Natural killer cell (primary cell): ENCODE results near the gene FBXL7. TPM values are rescaled to one million over a fixed set of nuclear protein-coding genes. Genes with fewer than 3 reads are reported as not detected.

Experiments
- ATAC-seq, 3 donors: fragments of 150-1000 bp in 2 of 3; fragments of 200-7000 bp in 1 of 3; cut with Tn5 transposase; 1 replicate in 1 of 3; 2 replicates in 2 of 3; pipeline ENCODE4 v1.10.0; 2021; ENCODE audit warnings: mild to moderate bottlenecking in 2 of 3, moderate library complexity in 2 of 3
- DNase-seq, 2 donors: peaks; one replicate each; pipeline versions ENCODE4 v3.0.0 to v3.0.0-alpha.2; 2013 to 2021; ENCODE audit warnings: mixed read lengths in 1 of 2
- H3K27ac ChIP-seq: one replicate; pipeline ENCODE4 v1.5.1; 2013; ENCODE audit warnings: mild to moderate bottlenecking, low read length
- H3K27me3 ChIP-seq: one replicate; pipeline ENCODE4 v1.6.1; 2013; ENCODE audit warnings: low read length; ENCODE audit not compliant: control insufficient read depth, insufficient read depth
- H3K36me3 ChIP-seq: one replicate; pipeline ENCODE4 v1.6.1; 2013; ENCODE audit warnings: low read length; ENCODE audit not compliant: control insufficient read depth, insufficient read depth
- H3K4me1 ChIP-seq: one replicate; pipeline ENCODE4 v1.6.1; 2013; ENCODE audit warnings: low read length; ENCODE audit not compliant: control insufficient read depth, insufficient read depth
- H3K4me3 ChIP-seq: one replicate; pipeline ENCODE4 v1.5.1; 2013; ENCODE audit warnings: low read length
- H3K9me3 ChIP-seq: one replicate; pipeline ENCODE4 v1.6.1; 2013; ENCODE audit warnings: low read length; ENCODE audit not compliant: control insufficient read depth, insufficient read depth
- H3K27ac Mint-ChIP-seq, 2 donors: one replicate each; pipeline ENCODE4 v1.8.0; 2022; ENCODE audit warnings: mild to moderate bottlenecking in 2 of 2, mixed read lengths in 2 of 2, moderate library complexity in 1 of 2
- H3K27me3 Mint-ChIP-seq, 2 donors: one replicate each; pipeline ENCODE4 v1.8.0; 2022; ENCODE audit warnings: low read depth in 2 of 2, mixed read lengths in 2 of 2
- H3K36me3 Mint-ChIP-seq: one replicate; pipeline ENCODE4 v1.8.0; 2022; ENCODE audit warnings: mixed read lengths
- H3K4me1 Mint-ChIP-seq, 2 donors: one replicate each; pipeline ENCODE4 v1.8.0; 2022; ENCODE audit warnings: mixed read lengths in 2 of 2
- H3K4me3 Mint-ChIP-seq: one replicate; pipeline ENCODE4 v1.8.0; 2022; ENCODE audit warnings: mild to moderate bottlenecking, moderate library complexity, mixed read lengths
- H3K9me3 Mint-ChIP-seq, 2 donors: one replicate each; pipeline ENCODE4 v1.8.0; 2022; ENCODE audit warnings: mixed read lengths in 2 of 2
- CTCF ChIP-seq: fragments of 200-600 bp; IDR thresholded peaks from one replicate; pipeline ENCODE4 v1.8.0; 2022; ENCODE audit warnings: antibody characterized with exemption
- WGBS: methylation state at CpG from one replicate; pipeline ENCODE4 v1.1.7; 2013; ENCODE audit warnings: missing lambda C conversion rate; ENCODE audit not compliant: insufficient coverage; 5-methylcytosine and 5-hydroxymethylcytosine counted together
- intact Hi-C: fragments of 100-400 bp; cut with micrococcal nuclease; formaldehyde crosslinking; loops from one replicate; pipeline ENCODE4 v1.14.2; 2022
- total RNA-seq, 4 donors: library from RNA; stranded (reverse); fragments of 120-200 nt in 1 of 4; gene quantifications; one replicate each; pipeline versions ENCODE4 v1.2.3 to v1.2.4, GENCODE V29; 2013 to 2022

FBXL7 gene
- total RNA-seq, 3 donors from 2014 or later (not counting 1 experiment from before 2014, with no cell fraction given), result not detected

- Mint-ChIP-seq H3K4me1 (no peaks in the 10 kb centered on the region), H3K9me3 (peaks cover 7 to 17% of the 10 kb centered on the region in 2 donors), H3K27me3 (no peaks in the 10 kb centered on the region), H3K27ac (no peak overlapping the region), H3K36me3 (no peaks in the 10 kb centered on the region), H3K4me3 (no peak overlapping the region)
- H3K4me1 ChIP-seq, result no peaks in the 10 kb centered on the region
- H3K9me3 ChIP-seq, result no peaks in the 10 kb centered on the region
- no peak overlapping the region for H3K4me3 ChIP-seq
- H3K36me3 ChIP-seq, result no peaks in the 10 kb centered on the region
- 86% methylated on average over 7 of the region's 7 CpGs for WGBS
- intact Hi-C loops, result no loop called here
- no peak overlapping the region for H3K27ac ChIP-seq
- DNase-seq (no peak), ATAC-seq (no peak)
- no peaks in the 10 kb centered on the region for H3K27me3 ChIP-seq
- no peak for TF ChIP-seq CTCF
Measured at GRCh38 chr5:15594977-15595568, 95.1 kb downstream of the FBXL7 start.

- Mint-ChIP-seq H3K27ac (no peak overlapping the region), H3K4me3 (no peak overlapping the region), H3K36me3 (no peaks in the 10 kb centered on the region), H3K9me3 (peaks cover 7 to 13% of the 10 kb centered on the region in 2 donors), H3K4me1 (no peaks in the 10 kb centered on the region), H3K27me3 (no peaks in the 10 kb centered on the region)
- WGBS, result 77% methylated on average over 3 of the region's 3 CpGs
- Histone ChIP-seq H3K27ac (no peak overlapping the region), H3K9me3 (no peaks in the 10 kb centered on the region), H3K4me1 (no peaks in the 10 kb centered on the region), H3K27me3 (no peaks in the 10 kb centered on the region), H3K4me3 (no peak overlapping the region), H3K36me3 (no peaks in the 10 kb centered on the region)
- ATAC-seq (no peak), DNase-seq (no peak)
- intact Hi-C loops, result no loop called here
- TF ChIP-seq CTCF, result no peak
Measured at GRCh38 chr5:15595929-15596328, 95.9 kb downstream of the FBXL7 start.

GRCh38 chr5:15596936-15597335 lies 97.0 kb downstream of the FBXL7 start:
- 100% methylated on average over 1 of the region's 1 CpG for WGBS
- H3K9me3 ChIP-seq, result no peaks in the 10 kb centered on the region
- H3K27ac ChIP-seq, result no peak overlapping the region
- no peak overlapping the region for H3K4me3 Mint-ChIP-seq
- H3K36me3 ChIP-seq, result no peaks in the 10 kb centered on the region
- H3K4me1 ChIP-seq, result no peaks in the 10 kb centered on the region
- no peak for ATAC-seq
- no peaks in the 10 kb centered on the region for H3K4me1 Mint-ChIP-seq
- H3K27me3 ChIP-seq, result no peaks in the 10 kb centered on the region
- H3K36me3 Mint-ChIP-seq, result no peaks in the 10 kb centered on the region
- H3K9me3 Mint-ChIP-seq, result peaks cover 9 to 18% of the 10 kb centered on the region in 2 donors
- no peak overlapping the region for H3K27ac Mint-ChIP-seq
- intact Hi-C loops, result no loop called here
- DNase-seq, result no peak
- no peaks in the 10 kb centered on the region for H3K27me3 Mint-ChIP-seq
- no peak overlapping the region for H3K4me3 ChIP-seq
- no peak for TF ChIP-seq CTCF

GRCh38 chr5:15597804-15598203 lies 97.8 kb downstream of the FBXL7 start:
- Histone ChIP-seq H3K27me3 (no peaks in the 10 kb centered on the region), H3K27ac (no peak overlapping the region), H3K9me3 (no peaks in the 10 kb centered on the region), H3K4me3 (no peak overlapping the region), H3K4me1 (no peaks in the 10 kb centered on the region), H3K36me3 (no peaks in the 10 kb centered on the region)
- Mint-ChIP-seq H3K9me3 (peaks cover 9 to 13% of the 10 kb centered on the region in 2 donors), H3K27me3 (no peaks in the 10 kb centered on the region), H3K27ac (no peak overlapping the region), H3K4me3 (no peak overlapping the region), H3K36me3 (no peaks in the 10 kb centered on the region), H3K4me1 (no peaks in the 10 kb centered on the region)
- DNase-seq (no peak), ATAC-seq (no peak)
- no peak for TF ChIP-seq CTCF
- WGBS, result no CpG with 5 or more reads among the region's 1 CpG
- intact Hi-C loops, result no loop called here
